Measurements from ENCODE around the gene CTDSP2.

Gene CTDSP2

GRCh38 chr12:57846577-57847319, at the start of gene CTDSP2:
TSS of gene CTDSP2 (minus strand) at chr12:57846729. CDS start at chr12:57846435, 294 bp downstream.
- TF ChIP-seq JUND (IDR thresholded peaks at IDR 0.05; ENCODE audit: low read depth): no peak
- in situ Hi-C loops (cut with HindIII; ENCODE audit: low pct_unique_long_range_greater_than_20kb, low sequenced_read_pairs): no loop called here
- DNase-seq (ENCODE audit: low read depth in 1 of 2, low spot score in 1 of 2): peak; percentile 100

GRCh38 chr12:57896115-57896433, 49.5 kb upstream of the CTDSP2 start:
- no peak for TF ChIP-seq JUND (IDR thresholded peaks at IDR 0.05; ENCODE audit: low read depth)
- no peak for DNase-seq (ENCODE audit: low read depth in 1 of 2, low spot score in 1 of 2)
- in situ Hi-C loops (cut with HindIII; ENCODE audit: low pct_unique_long_range_greater_than_20kb, low sequenced_read_pairs): no loop called here

GRCh38 chr12:57895389-57896114, 49.0 kb upstream of the CTDSP2 start:
- TF ChIP-seq JUND (IDR thresholded peaks at IDR 0.05; ENCODE audit: low read depth): no peak
- DNase-seq (ENCODE audit: low read depth in 1 of 2, low spot score in 1 of 2): no peak
- in situ Hi-C loops (cut with HindIII; ENCODE audit: low pct_unique_long_range_greater_than_20kb, low sequenced_read_pairs): no loop called here

GRCh38 chr12:57894399-57895292, 48.1 kb upstream of the CTDSP2 start:
- no peak for TF ChIP-seq JUND (IDR thresholded peaks at IDR 0.05; ENCODE audit: low read depth)
- in situ Hi-C loops (cut with HindIII; ENCODE audit: low pct_unique_long_range_greater_than_20kb, low sequenced_read_pairs): no loop called here
- DNase-seq (ENCODE audit: low read depth in 1 of 2, low spot score in 1 of 2): no peak

GRCh38 chr12:57893431-57894353, 47.2 kb upstream of the CTDSP2 start:
- peak in 1 of 2 experiments; percentile 75 for DNase-seq (ENCODE audit: low read depth in 1 of 2, low spot score in 1 of 2)

GRCh38 chr12:57892232-57892972, 45.9 kb upstream of the CTDSP2 start:
- in situ Hi-C loops (cut with HindIII; ENCODE audit: low pct_unique_long_range_greater_than_20kb, low sequenced_read_pairs): no loop called here
- TF ChIP-seq JUND (IDR thresholded peaks at IDR 0.05; ENCODE audit: low read depth): no peak
- DNase-seq (ENCODE audit: low read depth in 1 of 2, low spot score in 1 of 2): no peak

More at GRCh38 chr12:57893431-57894353, 47.2 kb upstream of the CTDSP2 start:
- TF ChIP-seq JUND (IDR thresholded peaks at IDR 0.05; ENCODE audit: low read depth): no peak
- in situ Hi-C loops (cut with HindIII; ENCODE audit: low pct_unique_long_range_greater_than_20kb, low sequenced_read_pairs): no loop called here

GRCh38 chr12:57891542-57892228, 45.2 kb upstream of the CTDSP2 start:
- no peak for DNase-seq (ENCODE audit: low read depth in 1 of 2, low spot score in 1 of 2)
- in situ Hi-C loops (cut with HindIII; ENCODE audit: low pct_unique_long_range_greater_than_20kb, low sequenced_read_pairs): no loop called here
- no peak for TF ChIP-seq JUND (IDR thresholded peaks at IDR 0.05; ENCODE audit: low read depth)

GRCh38 chr12:57890191-57891115, 43.9 kb upstream of the CTDSP2 start:
- DNase-seq (ENCODE audit: low read depth in 1 of 2, low spot score in 1 of 2): peak in 1 of 2 experiments; percentile 29
- TF ChIP-seq JUND (IDR thresholded peaks at IDR 0.05; ENCODE audit: low read depth): no peak
- in situ Hi-C loops (cut with HindIII; ENCODE audit: low pct_unique_long_range_greater_than_20kb, low sequenced_read_pairs): no loop called here

GRCh38 chr12:57889500-57889989, 43.0 kb upstream of the CTDSP2 start:
- in situ Hi-C loops (cut with HindIII; ENCODE audit: low pct_unique_long_range_greater_than_20kb, low sequenced_read_pairs): no loop called here
- DNase-seq (ENCODE audit: low read depth in 1 of 2, low spot score in 1 of 2): no peak
- no peak for TF ChIP-seq JUND (IDR thresholded peaks at IDR 0.05; ENCODE audit: low read depth)

All from T47D (cell line).